GM19397 (cell line): Measurements from ENCODE around the gene HDGFL2.
"Not testable (repeated sequence)": the region's sequence is repeated elsewhere in the genome, so short reads cannot be mapped to it uniquely, and the experiment has no call there.

Experiments
- ATAC-seq: cut with Tn5 transposase; IDR thresholded peaks from one replicate; pipeline ENCODE4 v1.9.1; 2021; ENCODE audit warnings: mild to moderate bottlenecking, moderate library complexity; ENCODE audit not compliant: unreplicated experiment

The HDGFL2 gene

DNA sequence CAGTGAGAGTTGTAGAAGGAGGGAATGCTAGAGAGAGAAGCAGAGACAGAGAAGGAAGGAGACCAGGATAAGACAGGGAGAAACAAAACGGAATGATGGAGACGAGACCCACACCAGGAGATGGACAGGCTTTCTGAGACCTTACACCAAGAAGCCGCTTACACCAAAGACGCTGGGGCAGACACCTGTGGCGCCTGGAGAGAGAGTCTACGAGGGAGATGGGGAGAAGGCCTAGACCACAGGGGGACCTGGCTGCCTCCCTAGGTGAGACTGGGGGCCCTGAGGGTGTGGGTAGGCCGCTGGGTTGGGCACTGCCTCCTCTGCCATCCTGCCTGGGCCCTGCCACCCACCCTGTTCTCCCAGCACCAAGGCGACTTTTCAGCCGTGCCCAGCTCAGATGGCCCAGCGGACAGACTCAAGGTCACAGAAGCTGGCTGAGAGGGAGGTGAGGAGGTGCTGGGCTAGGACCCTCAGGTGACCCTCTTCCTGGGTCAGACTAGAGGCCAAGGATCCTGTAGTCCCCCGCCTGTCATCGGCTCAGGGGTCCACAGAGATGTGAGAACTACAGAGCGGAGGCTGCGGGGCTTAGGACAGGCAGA, 57.9 kb downstream of the HDGFL2 start:
- no peak for ATAC-seq

DNA sequence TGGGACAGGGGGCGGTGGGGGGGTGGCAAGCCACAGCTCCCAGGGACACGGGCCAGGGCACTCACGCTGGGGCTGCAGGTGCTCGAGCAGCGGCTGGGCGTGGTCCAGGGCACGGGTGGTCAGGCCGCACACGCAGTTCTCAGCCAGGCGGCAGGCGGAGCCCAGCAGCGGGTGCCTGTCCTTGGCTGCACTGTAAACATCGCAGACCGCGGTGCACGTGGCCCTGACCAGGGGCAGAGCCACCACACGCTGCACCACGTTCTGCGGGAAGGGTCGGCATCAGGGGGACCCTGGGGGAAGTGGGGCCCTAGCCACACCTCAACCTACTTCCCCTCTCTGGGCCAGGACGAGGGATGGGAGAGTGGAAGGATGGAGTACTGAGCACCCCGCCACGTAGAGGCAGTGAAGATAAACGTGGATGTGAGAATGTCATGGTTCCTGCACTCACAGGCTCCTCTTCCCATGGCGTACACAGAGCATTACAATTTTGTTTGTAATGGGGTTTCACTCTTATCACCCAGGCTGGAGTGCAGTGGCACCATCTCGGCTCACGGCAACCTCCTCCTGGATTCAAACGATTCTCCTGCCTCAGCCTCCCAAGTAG, 59.6 kb downstream of the HDGFL2 start:
- ATAC-seq, result no peak

DNA sequence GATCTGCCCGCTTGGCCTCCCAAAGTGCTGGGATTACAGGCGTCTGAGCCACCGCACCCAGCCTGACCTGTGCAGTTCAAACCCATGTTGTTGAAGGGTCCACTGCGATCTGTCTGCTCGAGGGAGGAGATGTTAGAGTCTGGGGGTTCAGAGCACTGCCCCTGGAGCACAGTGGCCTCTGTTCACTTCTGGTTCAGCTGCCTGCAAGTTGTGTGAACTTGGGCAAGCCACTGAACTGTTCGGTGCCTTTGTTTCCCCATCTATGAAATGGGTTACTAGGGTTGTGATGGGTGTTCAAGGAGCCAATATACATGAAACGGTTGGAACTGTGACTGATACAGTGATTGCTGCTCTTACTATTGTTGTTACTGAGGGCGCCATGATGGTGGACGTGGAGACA, 61.2 kb downstream of the HDGFL2 start:
- ATAC-seq, result no peak

DNA sequence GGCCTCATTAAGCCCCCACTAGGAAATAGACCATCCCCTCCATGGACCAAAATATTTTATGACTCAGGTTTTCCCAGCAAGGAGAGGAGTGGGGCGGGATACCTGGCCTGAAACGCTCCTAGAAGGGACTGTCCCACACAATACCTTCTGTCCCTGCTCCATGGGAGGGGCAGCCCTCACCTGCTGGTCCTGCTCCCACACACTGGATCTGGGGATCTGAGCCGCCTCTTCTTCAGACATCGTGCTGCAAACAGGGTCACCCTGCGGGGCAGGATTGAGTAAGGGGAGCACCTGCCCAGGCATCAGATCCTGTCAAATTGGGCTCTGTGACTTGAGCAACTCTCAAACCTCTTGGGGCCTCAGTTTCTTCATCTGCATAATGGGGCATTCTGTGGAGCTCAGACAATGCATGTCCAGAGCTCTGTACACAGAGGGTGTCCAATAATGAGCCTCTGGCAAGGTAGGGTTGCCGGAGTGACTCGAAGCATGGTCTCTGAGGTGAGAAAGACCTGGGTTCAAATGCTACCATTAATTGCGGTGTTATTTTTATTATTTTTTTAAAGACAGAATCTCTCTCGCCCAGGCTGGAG, 61.8 kb downstream of the HDGFL2 start:
- ATAC-seq, result no peak

DNA sequence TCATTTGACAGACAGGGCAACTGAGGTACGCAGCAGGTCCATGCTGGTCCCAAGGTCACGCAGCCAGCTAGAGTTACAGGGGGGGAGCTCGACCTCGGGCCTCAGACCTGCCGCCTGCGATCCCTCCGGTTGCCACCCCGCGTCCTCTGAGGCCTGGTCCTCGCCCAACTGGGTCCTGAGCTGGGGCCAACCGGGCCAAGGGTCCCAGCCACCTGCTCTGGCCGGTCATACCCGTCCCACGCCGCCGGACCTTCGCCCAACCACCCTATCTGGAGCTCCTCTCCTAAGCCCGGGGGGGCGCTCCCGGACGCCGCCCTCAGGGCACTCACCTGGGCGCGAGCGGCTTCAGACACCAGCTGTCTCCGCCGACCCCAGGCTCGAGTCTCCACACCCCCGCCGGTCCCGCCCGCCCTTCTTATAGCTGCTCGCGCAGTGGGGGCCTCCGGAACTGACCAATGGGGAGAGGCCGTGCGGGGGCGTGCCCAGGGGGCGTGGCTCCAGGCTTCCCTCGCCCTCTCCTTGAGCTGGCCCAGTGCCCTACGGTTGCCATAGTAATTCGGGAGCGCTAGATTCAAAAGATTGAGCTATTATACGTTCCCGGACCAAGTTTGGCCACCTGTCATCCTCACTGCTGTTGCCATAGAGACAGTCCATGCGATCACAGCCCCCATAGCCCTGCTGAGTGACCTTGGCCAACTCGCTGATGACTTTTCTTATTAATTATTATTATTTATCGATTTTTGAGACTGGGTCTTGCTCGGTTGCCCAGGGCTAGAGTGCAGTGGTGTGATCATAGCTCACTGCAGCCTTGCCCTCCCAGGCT, 63.0 kb downstream of the HDGFL2 start, which contains the start of gene PLIN5:
Gene PLIN5 (minus strand): TSS at position 389 of the 823 bp plus-strand sequence. CDS start 1,150 bp downstream, outside the sequence.
- ATAC-seq, result no peak

DNA sequence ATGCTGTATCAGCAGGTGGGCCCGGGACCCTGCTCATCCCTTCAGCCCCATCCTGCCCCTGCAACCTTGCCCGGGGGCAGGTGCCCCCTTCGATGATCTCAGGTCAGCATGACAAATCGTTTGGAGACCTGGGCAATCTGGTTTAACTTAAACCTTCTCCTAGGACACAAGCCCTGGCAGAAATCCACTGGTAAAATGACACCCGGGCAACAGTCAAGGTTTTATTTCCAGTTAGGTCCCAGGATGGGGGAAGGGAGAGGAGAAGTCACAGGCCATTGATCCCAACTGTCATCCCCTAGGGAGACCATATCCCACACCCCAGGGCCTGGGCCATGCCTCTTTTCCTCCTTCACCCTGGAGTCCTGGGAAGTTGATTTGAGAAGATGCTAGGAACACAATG, 64.7 kb downstream of the HDGFL2 start:
- ATAC-seq, result no peak

DNA sequence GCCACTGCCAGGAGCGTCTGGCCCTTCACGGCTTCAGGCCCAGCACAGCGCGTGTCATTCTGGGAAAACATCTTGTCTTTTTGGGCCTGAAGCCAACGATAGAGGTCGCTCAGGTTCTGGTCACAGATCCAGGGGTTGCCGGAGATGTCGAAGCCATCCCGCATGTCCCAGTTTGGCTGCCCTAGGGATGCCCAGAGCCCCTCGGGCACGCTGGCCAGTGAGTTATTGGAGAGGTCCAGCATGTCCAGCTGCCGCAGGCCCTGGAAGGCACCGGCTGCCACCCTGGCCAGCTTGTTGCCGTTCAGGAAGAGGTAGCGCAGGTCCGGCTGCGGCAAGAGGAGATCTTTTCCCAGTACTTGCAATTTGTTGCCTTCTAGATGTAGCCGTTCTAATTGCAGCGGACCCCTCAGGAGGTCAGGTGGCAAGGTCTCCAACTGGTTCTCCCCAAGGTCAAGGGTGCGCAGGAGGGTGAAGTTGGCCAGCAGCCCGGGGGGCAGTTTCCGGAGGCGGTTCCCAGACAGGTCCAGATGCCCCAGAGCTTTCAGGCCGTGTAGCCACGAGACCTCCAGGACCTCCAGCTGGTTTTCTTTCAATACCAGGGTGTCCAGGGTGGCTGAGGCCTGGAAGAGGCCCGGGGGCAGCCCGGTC, 66.0 kb downstream of the HDGFL2 start:
- ATAC-seq, result no peak

DNA sequence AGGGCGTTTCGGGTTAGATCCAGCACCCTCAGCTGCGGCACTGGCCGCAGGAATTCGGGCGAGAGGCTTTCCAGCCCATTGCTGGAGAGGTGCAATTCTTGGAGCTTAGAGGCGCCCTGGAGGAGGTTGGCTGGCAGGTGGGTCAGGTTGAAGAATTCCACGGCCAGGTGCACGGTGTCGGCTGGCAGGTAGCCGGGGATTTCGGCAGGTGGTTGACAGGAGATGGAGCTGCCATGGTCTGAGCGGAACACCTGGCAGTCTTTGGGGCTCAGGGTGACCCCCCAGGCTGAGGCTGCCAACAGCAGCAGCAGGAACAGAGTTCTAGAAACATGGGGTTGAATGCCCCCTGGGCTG, 66.5 kb downstream of the HDGFL2 start:
- no peak for ATAC-seq

DNA sequence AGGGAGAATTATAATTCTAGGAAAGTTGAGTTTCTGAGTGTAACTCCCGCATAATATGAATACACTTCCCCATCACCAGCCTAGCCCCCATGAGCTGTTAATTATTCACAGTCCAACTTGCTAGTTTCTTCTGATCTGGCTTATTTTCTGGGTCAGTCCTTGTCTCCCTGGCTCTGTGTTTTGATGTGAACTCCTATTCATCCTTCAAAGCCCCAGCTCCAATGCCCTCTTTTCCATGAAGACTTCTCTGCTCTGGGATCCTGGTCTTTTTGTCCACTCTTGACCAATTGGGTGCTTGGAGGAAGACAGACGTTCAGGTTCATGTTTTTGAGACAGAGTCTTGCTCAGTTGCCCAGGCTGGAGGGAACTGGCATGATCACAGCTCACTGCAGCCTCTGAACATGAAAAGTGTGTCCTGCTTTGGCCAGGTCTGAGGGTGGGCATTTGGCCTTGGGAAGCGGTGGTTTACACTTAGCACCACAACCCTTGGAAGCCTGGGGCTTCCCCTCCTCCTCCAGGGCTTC, 67.1 kb downstream of the HDGFL2 start:
- ATAC-seq, result no peak

DNA sequence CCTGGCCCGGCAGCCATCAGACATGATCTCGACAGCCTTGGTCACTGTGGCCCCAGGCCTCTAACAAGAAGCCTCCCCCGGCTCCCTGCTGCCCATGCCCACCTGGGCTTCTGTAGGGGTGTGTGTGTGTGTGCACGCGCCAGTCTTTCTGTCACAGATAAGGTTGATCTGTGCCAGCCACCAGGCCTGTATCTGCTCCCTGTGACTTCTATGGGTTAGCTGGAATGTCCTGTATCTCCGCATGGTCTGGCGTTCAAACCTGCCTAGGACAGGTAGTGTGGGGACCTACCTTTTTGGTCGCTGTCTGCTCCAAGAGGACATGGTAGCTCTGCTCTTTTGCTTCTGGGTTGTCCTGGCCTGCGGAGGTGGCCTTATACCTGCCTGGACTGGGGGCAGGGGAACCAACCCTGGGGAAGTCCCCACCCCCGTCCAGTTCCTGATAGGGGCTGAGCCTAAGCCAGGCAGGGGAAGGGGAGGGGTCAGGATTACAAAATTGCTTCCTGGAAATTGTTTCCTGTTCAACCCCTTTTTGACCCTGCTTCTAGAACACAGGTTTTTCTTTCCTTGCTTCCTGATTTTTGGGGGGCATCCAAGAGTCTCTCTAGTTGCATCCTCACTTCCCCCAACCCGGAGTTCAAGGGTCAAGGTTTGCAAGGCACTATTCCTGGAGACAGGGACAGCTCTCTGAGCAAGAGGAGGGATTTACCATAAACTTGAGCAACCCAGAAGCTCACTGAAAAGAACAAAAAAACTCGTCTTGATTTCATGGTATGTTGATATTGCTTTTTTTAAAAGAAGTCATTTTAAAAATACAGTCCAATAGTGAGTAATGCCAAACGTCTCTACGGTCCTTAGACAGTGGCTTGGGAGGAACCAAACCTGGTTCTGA, 67.8 kb downstream of the HDGFL2 start, which contains the start of gene LRG1:
Gene LRG1 (minus strand): TSS at position 344 of the 889 bp plus-strand sequence. CDS start 23 bp downstream, at position 321.
- ATAC-seq, result no peak

DNA sequence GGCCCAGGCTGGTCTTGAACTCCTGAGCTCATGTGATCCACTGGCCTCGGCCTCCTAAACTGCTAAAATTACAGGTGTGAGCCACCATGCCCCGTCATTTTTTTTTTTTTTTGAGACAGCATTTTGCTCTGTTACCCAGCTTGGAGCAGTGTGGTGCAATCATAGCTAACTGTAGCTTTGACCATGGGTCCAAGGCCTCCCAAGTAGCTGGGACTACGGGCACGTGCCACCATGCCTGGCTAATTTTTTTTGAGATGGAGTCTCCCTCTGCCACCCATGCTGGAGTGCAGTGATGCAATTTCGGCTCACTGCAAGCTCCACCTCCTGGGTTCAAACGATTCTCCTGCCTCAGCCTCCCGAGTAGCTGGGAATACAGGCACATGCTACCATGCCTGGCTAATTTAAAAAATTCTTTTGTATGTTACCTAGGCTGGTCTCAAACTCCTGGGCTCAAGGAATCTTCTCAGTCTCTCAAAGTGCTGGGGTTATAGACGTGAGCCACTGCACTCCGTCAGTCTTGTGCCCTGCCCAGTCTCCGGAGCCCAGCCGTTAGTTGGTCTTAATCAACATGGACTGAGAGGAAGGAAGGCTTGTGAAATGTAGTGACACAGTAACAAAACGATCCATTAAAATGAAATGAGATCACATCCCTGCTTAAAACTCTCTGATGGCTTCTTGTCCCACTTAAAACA, 69.2 kb downstream of the HDGFL2 start:
- ATAC-seq, result no peak

DNA sequence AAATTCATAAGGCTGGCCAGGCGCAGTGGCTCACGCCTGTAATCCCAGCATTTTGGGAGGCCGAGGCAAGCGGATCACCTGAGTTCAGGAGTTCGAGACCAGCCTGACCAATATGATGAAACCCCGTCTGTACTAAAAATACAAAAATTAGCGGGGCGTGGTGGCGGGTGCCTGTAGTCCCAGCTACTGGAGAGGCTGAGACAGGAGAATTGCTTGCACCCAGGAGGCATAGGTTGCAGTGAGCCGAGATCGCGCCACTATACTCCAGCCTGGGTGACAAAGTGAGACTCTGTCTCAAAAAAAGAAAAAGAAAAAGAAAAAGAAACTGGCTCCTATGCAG, 69.7 kb downstream of the HDGFL2 start:
- not testable (repeated sequence) for ATAC-seq

DNA sequence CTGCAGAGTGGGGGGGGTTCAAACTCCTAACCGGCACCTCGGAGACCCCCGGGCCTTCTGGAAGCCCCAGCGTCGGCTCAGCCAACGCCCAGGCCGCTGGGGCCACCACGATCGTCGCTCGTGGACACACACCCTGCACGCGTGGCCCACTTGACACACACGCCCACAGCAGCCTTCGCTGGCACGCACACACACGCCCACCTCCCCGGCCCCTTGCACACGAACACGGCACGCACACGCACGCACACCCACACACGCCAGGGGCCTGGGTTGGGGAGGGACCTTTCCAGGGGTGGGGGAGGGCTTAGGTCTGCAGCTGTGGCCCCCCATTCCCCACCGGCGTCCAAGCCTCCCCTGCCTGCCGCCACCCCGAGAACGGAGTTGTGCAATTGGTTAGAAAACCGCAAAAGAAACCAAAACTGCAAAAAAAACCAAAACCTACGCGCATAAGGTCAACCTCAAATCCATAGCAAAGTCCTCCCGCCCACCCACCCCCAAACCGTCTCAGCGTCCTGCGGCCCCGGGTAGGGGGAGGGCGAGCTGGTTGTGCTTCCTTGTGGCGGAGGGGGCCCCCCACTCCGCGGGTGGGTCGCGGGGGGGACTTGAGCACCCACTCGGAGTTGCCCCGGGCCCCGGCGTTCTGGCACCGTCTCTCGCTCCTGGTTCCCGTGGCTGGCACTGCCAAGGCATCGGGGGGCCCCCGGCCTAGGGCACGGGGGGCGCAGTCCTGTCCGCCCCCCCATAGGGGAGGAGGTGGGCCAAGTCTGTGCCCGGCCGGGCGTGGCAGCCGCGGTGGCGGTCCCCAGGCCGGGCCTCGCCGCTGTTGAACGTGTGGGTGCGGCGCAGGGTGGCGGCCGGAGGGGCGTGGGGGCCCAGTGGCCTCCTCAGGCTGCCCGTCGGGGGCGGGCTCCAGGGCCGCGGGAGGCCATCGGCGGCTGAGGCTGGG, 71.1 kb downstream of the HDGFL2 start:
- ATAC-seq, result no peak

DNA sequence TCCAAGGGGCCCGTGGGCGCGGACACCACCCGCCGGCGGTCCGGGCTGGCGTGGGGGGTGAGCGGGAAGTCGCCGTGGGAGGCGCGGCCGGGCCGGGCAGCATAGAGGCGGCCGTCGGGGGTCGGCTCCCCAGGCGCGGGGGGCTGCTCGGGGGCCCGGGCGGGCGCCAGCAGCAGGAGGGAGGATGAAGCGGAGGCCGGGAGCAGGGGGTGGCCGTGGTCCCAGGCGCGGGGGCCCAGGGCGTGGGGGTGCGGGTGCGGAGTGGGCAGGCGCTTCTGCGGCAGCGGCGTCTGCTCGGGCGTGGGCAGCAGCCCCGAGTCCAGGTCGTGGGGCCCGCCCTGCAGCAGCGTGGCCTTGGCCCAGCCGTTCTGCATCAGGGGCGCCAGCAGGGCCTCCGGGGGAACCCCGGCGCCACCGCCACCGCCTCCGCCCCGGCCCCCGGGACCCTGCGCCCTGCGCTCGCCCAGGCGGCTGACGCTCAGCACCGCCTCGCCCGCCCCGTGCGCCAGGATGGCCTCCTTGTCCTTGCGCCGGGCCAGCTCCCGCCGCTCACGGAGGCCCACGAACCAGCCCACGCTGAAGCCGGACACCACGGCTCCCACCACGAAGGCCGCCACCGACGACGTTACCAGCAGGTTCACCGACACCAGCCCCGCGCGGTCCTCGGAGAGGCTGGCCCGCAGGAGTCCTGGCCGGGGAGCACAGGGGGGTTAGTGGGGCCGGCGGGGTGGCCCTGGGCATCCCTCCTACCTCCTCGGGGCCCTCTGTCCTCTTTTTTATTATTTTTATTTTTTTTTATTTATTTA, 71.9 kb downstream of the HDGFL2 start:
- ATAC-seq, result no peak

DNA sequence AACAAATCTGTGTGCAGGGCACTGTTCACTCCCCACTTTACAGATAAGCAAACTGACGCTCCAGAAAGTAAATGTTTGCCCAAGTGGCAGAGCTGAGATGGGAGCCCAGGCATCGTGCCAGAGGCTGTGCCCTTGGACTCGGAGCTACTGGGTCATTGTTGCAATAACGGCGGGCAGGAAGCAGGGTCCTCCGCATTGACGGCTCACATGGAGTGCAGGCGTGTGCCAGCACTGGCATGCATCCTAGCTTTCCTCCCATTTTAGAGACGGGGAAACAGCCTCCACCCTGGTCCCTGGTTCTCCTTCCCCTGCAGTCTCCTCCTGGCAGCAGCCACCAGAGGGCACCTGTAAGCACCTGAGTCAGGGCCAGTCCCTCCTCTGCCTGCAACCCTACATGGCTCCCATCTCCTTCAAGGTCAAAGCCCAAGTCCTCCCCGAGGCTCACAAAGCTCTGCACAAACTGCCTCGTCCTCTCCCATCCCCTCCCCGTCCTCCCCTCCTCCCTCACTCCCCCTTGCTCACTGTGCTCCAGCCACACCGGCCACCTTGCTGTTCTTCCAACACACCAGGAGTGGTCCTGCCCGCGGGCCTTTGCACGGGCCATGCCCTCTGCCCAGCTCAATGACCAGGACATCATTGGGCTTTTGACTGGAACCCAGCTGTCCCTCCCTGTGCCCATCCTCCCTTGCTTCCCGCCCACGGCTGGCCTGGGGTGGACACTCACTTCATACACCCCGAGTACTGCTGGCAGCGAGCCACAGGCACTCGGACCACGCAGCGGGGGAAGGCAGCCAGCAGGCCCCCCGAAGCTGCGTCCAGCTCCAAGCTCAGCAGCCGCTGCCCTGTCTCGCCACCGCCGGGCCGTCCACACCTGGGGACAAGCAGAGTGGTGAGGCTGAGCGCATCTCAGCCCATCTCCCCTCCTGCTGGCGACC, 75.5 kb downstream of the HDGFL2 start:
- ATAC-seq, result no peak

DNA sequence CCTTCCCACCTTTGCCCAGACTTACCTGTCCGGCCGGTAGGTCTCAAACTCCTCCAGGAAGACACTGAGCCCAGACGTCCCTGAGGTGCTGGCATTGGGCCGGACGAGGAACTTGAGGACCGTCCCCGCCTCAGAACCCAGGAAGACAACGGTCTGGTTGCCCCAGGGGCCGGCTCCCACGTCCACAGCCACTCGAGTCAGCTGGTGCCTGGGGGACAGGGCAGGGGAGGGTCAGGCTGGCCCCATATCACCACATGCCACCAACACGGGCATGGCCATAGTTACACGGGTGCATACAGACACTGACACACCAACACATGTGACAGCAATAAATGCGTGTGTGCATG, 76.1 kb downstream of the HDGFL2 start:
- ATAC-seq, result no peak

DNA sequence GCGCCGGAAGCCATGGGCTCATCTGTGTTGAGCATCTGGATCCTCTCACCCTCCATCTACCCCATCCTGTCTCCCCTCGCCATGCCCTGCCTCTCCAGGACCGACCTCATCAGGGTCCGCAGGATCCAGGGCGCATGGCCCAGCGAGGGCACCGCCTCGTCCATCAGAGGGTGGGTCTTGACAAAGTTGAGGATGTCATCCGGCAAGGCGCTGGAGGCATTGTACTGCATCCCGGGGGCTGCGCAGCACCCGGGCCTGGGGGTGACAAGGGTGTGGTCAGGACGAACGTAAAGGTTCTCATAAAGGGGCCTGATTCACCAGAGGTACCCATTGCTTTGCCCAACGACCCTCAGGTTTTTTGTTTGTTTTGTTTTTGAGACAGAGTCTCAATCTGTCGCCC, 77.9 kb downstream of the HDGFL2 start:
- ATAC-seq, result no peak
